ENCODE data around the gene BUB1B.
"Not testable (repeated sequence)": the region's sequence is repeated elsewhere in the genome, so short reads cannot be mapped to it uniquely, and the experiment has no call there.

Gene BUB1B

DNA sequence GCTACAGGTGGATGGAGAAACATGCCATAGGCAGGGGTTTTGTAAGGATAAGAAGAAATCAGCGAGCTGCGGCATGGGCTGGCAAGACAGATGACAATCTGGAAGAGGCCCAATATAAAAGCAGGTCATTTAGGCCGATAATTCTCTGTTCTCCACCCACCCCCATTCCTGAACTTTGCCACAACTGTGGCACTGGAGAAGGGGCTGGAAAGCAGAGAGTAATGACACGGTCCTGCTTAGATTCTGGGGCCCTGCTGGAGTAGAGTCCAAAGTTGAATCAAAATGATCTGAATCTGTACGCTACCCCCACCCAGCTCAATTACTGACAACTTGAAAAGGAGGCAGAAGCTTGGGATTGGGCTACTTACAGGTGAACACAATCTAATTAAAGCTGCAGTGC lies 18.4 kb upstream of the BUB1B start:
- no peak for DNase-seq (ENCODE audit: low read depth in 2 of 2)
- TF ChIP-seq, protein P1, sequence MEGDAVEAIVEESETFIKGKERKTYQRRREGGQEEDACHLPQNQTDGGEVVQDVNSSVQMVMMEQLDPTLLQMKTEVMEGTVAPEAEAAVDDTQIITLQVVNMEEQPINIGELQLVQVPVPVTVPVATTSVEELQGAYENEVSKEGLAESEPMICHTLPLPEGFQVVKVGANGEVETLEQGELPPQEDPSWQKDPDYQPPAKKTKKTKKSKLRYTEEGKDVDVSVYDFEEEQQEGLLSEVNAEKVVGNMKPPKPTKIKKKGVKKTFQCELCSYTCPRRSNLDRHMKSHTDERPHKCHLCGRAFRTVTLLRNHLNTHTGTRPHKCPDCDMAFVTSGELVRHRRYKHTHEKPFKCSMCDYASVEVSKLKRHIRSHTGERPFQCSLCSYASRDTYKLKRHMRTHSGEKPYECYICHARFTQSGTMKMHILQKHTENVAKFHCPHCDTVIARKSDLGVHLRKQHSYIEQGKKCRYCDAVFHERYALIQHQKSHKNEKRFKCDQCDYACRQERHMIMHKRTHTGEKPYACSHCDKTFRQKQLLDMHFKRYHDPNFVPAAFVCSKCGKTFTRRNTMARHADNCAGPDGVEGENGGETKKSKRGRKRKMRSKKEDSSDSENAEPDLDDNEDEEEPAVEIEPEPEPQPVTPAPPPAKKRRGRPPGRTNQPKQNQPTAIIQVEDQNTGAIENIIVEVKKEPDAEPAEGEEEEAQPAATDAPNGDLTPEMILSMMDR (IDR thresholded peaks at IDR 0.05; ENCODE audit: low read depth, low read length), result no peak
- no peak overlapping the region for H3K4me3 ChIP-seq (replicated peaks in 1 of 2; ENCODE audit: low read depth in 2 of 2, low read length in 2 of 2)

DNA sequence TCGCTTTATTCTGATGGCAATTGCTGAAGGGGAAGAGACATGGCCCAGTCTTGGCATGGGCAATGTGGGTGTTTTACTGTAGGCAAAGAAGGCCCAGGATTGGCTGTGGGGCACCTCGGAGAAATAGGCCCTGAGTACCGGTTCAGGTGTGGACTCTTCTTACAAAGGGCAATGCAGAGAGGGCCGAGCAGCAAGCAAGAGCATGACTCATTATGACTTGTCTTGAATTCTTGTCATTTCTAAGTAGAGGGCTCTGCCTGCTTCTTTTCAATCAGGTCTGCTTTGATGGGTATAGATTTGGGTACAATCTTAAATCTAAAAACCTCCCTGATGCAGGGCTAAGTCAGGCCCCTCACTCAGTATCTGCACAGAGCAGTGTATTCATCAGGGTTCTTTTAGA lies 14.8 kb upstream of the BUB1B start:
- TF ChIP-seq, protein P1 (IDR thresholded peaks at IDR 0.05; ENCODE audit: low read depth, low read length), result no peak
- DNase-seq (ENCODE audit: low read depth in 2 of 2), result peak; percentile 14 to 42
- no peak overlapping the region for H3K4me3 ChIP-seq (replicated peaks in 1 of 2; ENCODE audit: low read depth in 2 of 2, low read length in 2 of 2)

DNA sequence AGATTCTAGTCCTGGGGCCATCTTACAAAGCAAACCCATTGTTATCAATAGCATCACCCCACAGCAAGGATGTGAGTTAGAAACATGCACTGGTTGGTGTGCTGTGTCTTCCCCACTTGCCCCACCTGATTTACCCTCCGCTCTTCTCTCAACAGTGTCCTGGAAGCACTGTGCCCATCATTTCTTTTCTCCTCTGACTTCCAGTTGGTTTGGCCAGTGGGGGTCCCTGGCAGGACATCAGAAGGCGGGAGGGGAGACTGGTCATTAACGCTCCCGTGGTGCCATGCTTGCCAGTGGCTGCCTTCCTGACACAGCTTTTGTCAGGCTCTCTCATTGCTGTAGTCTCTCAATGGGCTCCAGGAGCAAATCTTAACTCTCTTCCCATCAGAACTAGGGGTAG lies 11.5 kb upstream of the BUB1B start:
- TF ChIP-seq, protein P1 (IDR thresholded peaks at IDR 0.05; ENCODE audit: low read depth, low read length), result no peak
- no peak overlapping the region for H3K4me3 ChIP-seq (replicated peaks in 1 of 2; ENCODE audit: low read depth in 2 of 2, low read length in 2 of 2)
- DNase-seq (ENCODE audit: low read depth in 2 of 2), result no peak

DNA sequence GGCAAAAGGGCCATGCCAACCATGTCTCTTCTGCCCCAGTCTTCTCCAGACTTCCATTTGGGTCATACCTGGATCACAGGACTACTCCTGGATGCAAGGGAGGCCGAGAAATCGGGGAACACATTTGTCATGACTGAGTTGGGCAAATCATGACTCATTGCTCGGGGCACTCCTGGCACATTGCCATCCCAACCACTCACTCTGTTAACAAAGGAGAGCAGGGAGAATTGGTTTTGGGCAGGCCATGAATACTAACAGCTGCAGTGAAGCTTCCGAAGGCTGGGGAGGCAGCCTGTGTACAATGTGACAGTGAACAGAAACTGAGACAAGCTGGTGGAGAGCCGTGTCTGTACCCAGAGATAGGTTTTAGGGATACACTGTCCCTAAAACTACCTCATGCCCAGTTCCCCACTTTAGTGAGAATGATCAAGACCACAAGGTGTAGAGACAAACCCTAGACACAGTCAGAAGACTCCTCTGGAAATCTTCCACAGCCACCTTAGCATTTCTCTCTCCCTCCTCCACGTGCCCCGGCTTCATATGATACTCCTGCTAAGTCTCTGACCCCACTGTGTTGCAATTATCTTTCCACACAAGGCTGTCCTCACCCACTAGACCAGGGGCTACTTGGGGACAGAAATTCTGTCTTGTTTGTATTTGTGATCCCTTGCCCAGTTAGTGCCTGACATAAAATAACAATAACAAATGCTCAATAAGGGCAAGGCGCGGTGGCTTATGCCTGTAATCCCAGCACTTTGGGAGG lies 10.5 kb upstream of the BUB1B start:
- H3K4me3 ChIP-seq (replicated peaks in 1 of 2; ENCODE audit: low read depth in 2 of 2, low read length in 2 of 2), result no peak overlapping the region
- DNase-seq (ENCODE audit: low read depth in 2 of 2), result peak; percentile 63 to 73
- TF ChIP-seq, protein P1 (IDR thresholded peaks at IDR 0.05; ENCODE audit: low read depth, low read length), result no peak

DNA sequence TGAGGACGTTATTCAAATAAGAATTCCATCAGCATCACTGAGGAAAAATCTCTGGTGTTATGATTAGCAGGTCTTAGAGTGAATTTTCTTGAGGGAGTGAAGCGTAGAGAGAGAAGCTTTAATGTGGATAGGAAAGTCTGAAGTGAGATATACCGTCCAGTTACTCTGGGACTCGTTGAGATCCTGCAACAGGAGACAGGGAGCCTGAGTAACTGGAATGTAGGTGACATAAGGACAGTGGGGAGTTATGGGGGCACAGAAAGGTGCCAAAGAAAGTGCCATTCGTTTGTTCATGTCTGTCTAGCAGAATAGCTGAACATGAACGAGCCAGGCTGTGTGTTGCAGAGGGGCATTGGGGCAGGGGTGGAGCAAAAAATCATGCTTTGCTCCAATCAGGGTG lies 9.4 kb upstream of the BUB1B start:
- no peak overlapping the region for H3K4me3 ChIP-seq (replicated peaks in 1 of 2; ENCODE audit: low read depth in 2 of 2, low read length in 2 of 2)
- no peak for DNase-seq (ENCODE audit: low read depth in 2 of 2)
- TF ChIP-seq, protein P1 (IDR thresholded peaks at IDR 0.05; ENCODE audit: low read depth, low read length), result no peak

DNA sequence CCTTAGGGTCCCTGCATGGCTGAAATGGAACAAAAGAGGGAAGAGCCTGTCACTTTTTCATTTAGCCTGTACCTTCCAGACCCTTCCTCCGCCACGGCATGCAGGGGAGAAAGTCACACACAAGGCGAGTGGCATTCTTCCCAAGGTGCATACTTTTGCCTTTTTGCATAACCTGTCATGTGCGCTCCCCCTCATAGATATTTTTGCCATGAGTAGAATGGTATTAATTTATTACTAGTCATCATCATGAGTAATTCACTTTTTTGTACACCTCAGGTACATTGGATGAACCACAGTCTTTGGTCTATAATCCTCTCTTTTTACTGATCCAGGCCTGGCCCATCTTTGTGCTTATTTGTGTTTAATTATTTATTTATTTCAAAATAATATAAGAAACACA lies 8.9 kb upstream of the BUB1B start:
- TF ChIP-seq, protein P1 (IDR thresholded peaks at IDR 0.05; ENCODE audit: low read depth, low read length), result no peak
- no peak for DNase-seq (ENCODE audit: low read depth in 2 of 2)

DNA sequence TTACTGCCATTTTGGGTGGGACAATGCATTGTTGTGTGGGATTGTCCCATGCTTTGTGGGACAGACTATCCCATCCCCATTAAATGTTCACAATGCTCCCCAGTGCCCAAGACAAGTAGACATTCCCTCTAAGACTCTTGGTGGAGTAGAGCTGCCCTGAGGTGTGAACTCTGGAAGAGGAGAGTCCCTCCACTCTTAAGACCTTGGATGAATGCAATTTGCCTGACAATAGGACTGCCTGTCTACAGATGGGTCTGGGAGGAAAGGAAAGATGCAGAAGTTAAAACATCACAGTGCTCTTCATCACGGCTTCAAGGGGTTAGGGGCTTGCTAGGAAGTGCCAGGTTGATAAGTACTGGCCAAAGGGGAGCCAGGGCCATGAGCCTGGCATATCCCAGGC lies 6.0 kb upstream of the BUB1B start:
- not testable (repeated sequence) for H3K4me3 ChIP-seq (replicated peaks in 1 of 2; ENCODE audit: low read depth in 2 of 2, low read length in 2 of 2)

More for the DNA sequence above, 8.9 kb upstream of the BUB1B start:
- H3K4me3 ChIP-seq (replicated peaks in 1 of 2; ENCODE audit: low read depth in 2 of 2, low read length in 2 of 2), result no peak overlapping the region

More for the DNA sequence above, 6.0 kb upstream of the BUB1B start:
- not testable (repeated sequence) for DNase-seq (ENCODE audit: low read depth in 2 of 2)
